ENCODE measurements around the gene TRIM2. TPM values are rescaled to one million over a fixed set of nuclear protein-coding genes. Genes with fewer than 3 reads are reported as not detected.
A peak's percentile ranks its signal among the peaks of the same experiment; 100 is the strongest.

TRIM2 gene
- total RNA-seq, 1 donor from 2014 or later, result 50.1 TPM

DNA sequence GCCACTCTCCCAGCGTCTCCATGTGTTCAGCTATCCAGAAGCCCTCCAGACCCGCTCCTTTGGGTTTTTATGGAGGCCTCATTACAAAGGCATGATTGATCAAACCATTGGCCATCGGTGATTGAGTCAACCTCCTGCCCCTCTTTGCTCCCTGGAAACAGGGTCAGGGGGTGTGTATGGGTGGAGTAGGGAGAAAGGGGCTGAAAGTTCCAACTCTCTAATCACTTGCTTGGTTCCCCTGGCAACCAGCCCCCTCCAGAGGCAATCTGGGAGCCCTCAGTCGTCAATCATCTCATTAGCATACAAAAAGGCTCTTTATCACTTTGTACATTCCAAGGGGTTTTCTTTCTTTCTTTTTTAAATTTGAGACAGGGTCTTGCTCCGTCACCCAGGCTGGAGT is 2.3 kb downstream of the TRIM2 start:
- H3K4me3 Mint-ChIP-seq, result peak overlapping the region; percentile 29
- DNase-seq (ENCODE audit: low spot score in 2 of 2, unreplicated experiment in 2 of 2), result no peak
- H3K4me1 Mint-ChIP-seq, result peaks cover 41% of the 10 kb centered on the region
- H3K27me3 Mint-ChIP-seq (ENCODE audit: low read depth), result no peaks in the 10 kb centered on the region
- no peak for TF ChIP-seq CTCF (IDR thresholded peaks at IDR 0.05; ENCODE audit: unreplicated experiment)
- H3K9me3 Mint-ChIP-seq, result no peaks in the 10 kb centered on the region
- H3K27ac Mint-ChIP-seq, result no peak overlapping the region
- H3K36me3 Mint-ChIP-seq, result peaks cover 2% of the 10 kb centered on the region

GRCh38 chr4:153207027-153207426 is 2.8 kb downstream of the TRIM2 start:
- no peak for TF ChIP-seq CTCF (IDR thresholded peaks at IDR 0.05; ENCODE audit: unreplicated experiment)
- H3K4me1 Mint-ChIP-seq, result peaks cover 41% of the 10 kb centered on the region
- H3K27ac Mint-ChIP-seq, result no peak overlapping the region
- DNase-seq (ENCODE audit: low spot score in 2 of 2, unreplicated experiment in 2 of 2), result no peak
- H3K4me3 Mint-ChIP-seq, result peak overlapping the region; percentile 29
- no peaks in the 10 kb centered on the region for H3K27me3 Mint-ChIP-seq (ENCODE audit: low read depth)
- H3K9me3 Mint-ChIP-seq, result peaks cover 4% of the 10 kb centered on the region
- peaks cover 5% of the 10 kb centered on the region for H3K36me3 Mint-ChIP-seq

DNA sequence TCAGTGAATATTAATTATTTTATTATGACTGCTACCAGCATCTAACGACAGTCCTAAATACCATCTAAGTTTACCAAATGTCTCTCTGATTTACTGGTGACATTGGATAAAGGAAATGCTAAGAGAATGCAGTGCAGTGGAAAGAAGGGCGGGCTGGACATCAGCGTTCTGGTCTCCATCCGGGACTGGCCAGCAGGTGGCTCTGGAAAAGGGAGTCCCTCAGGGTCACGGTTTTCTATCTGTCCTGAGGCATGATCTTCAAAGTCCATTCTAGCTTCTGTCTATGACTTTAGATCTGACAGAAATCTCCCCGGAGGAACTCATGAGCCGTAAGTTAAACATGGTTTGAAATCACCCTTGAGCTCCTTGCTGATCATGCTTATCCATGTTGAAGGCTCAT is 3.3 kb downstream of the TRIM2 start:
- H3K27me3 Mint-ChIP-seq (ENCODE audit: low read depth), result no peaks in the 10 kb centered on the region
- peaks cover 6% of the 10 kb centered on the region for H3K36me3 Mint-ChIP-seq
- TF ChIP-seq CTCF (IDR thresholded peaks at IDR 0.05; ENCODE audit: unreplicated experiment), result no peak
- H3K4me1 Mint-ChIP-seq, result peaks cover 41% of the 10 kb centered on the region
- H3K4me3 Mint-ChIP-seq, result no peak overlapping the region
- H3K9me3 Mint-ChIP-seq, result peaks cover 5% of the 10 kb centered on the region
- no peak for DNase-seq (ENCODE audit: low spot score in 2 of 2, unreplicated experiment in 2 of 2)
- H3K27ac Mint-ChIP-seq, result no peak overlapping the region

GRCh38 chr4:153209410-153209809 is 5.2 kb downstream of the TRIM2 start:
- Mint-ChIP-seq H3K4me3 (no peak overlapping the region), H3K4me1 (peaks cover 35% of the 10 kb centered on the region), H3K27me3 (ENCODE audit: low read depth) (no peaks in the 10 kb centered on the region), H3K36me3 (peaks cover 6% of the 10 kb centered on the region), H3K9me3 (peaks cover 5% of the 10 kb centered on the region), H3K27ac (no peak overlapping the region)
- TF ChIP-seq CTCF (IDR thresholded peaks at IDR 0.05; ENCODE audit: unreplicated experiment), result no peak
- DNase-seq (ENCODE audit: low spot score in 2 of 2, unreplicated experiment in 2 of 2), result no peak

DNA sequence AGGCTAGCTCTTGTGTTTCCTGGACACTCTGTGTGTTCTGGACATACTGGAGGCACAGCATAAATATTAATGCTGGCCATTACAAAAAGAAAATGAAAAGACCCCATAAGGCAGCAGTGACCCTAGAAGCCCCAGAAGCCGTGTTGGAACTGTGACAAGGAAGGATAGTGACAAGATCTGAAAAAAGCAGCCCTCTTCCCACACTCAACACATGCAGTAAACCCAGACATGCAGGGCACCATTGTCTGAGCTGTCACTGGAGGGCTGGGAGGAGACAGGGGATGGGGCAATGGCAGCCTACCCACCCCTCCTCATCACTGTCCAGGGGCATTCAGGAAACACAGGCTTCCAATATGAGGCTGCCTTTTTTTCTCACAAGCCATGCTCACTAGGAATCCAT is 6.5 kb downstream of the TRIM2 start:
- no peak overlapping the region for H3K27ac Mint-ChIP-seq
- no peak for TF ChIP-seq CTCF (IDR thresholded peaks at IDR 0.05; ENCODE audit: unreplicated experiment)
- H3K9me3 Mint-ChIP-seq, result peaks cover 5% of the 10 kb centered on the region
- H3K4me3 Mint-ChIP-seq, result no peak overlapping the region
- H3K27me3 Mint-ChIP-seq (ENCODE audit: low read depth), result no peaks in the 10 kb centered on the region
- peaks cover 6% of the 10 kb centered on the region for H3K36me3 Mint-ChIP-seq
- no peak for DNase-seq (ENCODE audit: low spot score in 2 of 2, unreplicated experiment in 2 of 2)
- peaks cover 22% of the 10 kb centered on the region for H3K4me1 Mint-ChIP-seq

All from mesothelial cell of epicardium (in vitro differentiated cells).